H1 (cell line): ENCODE results near the gene P4HA3.

ENCODE experiments used
- HDAC2 ChIP-seq, 2 experiments: fragments of 300-600 bp in 1 of 2; sonication (generic) in 1 of 2; IDR thresholded peaks; 2 replicates each; pipeline ENCODE4 v1.6.1; 2011 to 2012; ENCODE audit warnings: low read depth in 2 of 2, low read length in 2 of 2, mild to moderate bottlenecking in 2 of 2, moderate library complexity in 2 of 2, borderline replicate concordance in 1 of 2, inconsistent platforms in 1 of 2
- MAX ChIP-seq: IDR thresholded peaks from 2 replicates; pipeline ENCODE4 v1.6.1; 2012; ENCODE audit warnings: inconsistent platforms
- NANOG ChIP-seq: IDR thresholded peaks from 2 replicates; pipeline ENCODE4 v1.6.1; 2011; ENCODE audit warnings: low read length, low read depth, mild to moderate bottlenecking, inconsistent platforms; ENCODE audit not compliant: insufficient read depth, poor library complexity, severe bottlenecking
- TEAD4 ChIP-seq: IDR thresholded peaks from 2 replicates; pipeline ENCODE4 v1.6.1; 2012; ENCODE audit warnings: low read depth, low read length, inconsistent platforms, mixed read lengths

GRCh38 chr11:74332291-74332690 lies 20.9 kb upstream of the P4HA3 start:
- no peak for TF ChIP-seq MAX
- no peak for TF ChIP-seq NANOG
- no peak for TF ChIP-seq HDAC2 (IDR thresholded peaks at IDR 0.05; ENCODE audit: borderline replicate concordance in 1 of 2, low read depth in 2 of 2, low read length in 2 of 2)
- no peak for TF ChIP-seq TEAD4
